Activated CD8-positive, alpha-beta memory T cell treated with anti-CD3 and anti-CD28 coated beads for 1 hour (primary cell): ENCODE measurements around the gene MLST8.
"Not testable (repeated sequence)": the region's sequence is repeated elsewhere in the genome, so short reads cannot be mapped to it uniquely, and the experiment has no call there.

Experiments used
- DNase-seq, 2 donors: peaks; one replicate each; pipeline ENCODE4 v3.0.0-alpha.2; 2020; ENCODE audit warnings: low read depth in 1 of 2; ENCODE audit errors: extremely low read depth in 1 of 2

The MLST8 gene

GRCh38 chr16:2244926-2245795 lies 39.9 kb downstream of the MLST8 start:
- no peak for DNase-seq

GRCh38 chr16:2246301-2246885 lies 41.1 kb downstream of the MLST8 start:
- DNase-seq: no peak

GRCh38 chr16:2250652-2251295 lies 45.5 kb downstream of the MLST8 start:
- peak in 1 of 2 donors; percentile 16 for DNase-seq

- DNase-seq: peak; percentile 35 to 58
Measured at GRCh38 chr16:2251296-2252111, 46.2 kb downstream of the MLST8 start, which contains the start of gene ECI1. TSS of gene ECI1 (minus strand) at chr16:2251587. CDS start at chr16:2251566, 21 bp downstream.

GRCh38 chr16:2252806-2253148 lies 47.5 kb downstream of the MLST8 start:
- no peak for DNase-seq

- no peak for DNase-seq
Measured at GRCh38 chr16:2253293-2253692, 48.0 kb downstream of the MLST8 start.

- no peak for DNase-seq
Measured at GRCh38 chr16:2256531-2257140, 51.4 kb downstream of the MLST8 start.

- no peak for DNase-seq
Measured at GRCh38 chr16:2257726-2258125, 52.5 kb downstream of the MLST8 start.

- DNase-seq: not testable (repeated sequence)
Measured at GRCh38 chr16:2258530-2258929, 53.3 kb downstream of the MLST8 start.
